HG03469 (cell line): ENCODE results near the gene NOC2L.
"Not testable (repeated sequence)": the region's sequence is repeated elsewhere in the genome, so short reads cannot be mapped to it uniquely, and the experiment has no call there.

Source experiments
- ATAC-seq: cut with Tn5 transposase; IDR thresholded peaks from one replicate; pipeline ENCODE4 v1.9.1; 2021; ENCODE audit warnings: mild to moderate bottlenecking, moderate library complexity, moderate number of reproducible peaks; ENCODE audit not compliant: unreplicated experiment

NOC2L gene

DNA sequence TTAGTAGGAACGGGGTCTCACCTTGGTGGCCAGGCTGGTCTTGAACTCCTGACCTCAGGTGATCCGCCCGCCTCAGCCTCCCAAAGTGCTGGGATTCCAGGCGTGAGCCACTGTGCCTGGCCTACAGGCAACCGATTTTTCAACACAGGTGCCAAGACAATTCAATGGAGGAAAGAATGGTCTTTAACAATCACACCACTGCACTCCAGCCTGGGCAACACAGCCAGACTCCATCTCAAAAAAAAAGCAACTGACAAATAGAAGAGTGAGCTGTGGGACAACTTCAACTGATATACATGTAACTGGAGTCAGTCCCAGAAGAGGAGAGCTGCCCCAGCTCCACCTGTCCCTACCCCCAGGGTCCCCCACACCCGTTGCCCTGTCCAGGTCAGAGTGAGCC is 35.5 kb upstream of the NOC2L start:
- not testable (repeated sequence) for ATAC-seq

DNA sequence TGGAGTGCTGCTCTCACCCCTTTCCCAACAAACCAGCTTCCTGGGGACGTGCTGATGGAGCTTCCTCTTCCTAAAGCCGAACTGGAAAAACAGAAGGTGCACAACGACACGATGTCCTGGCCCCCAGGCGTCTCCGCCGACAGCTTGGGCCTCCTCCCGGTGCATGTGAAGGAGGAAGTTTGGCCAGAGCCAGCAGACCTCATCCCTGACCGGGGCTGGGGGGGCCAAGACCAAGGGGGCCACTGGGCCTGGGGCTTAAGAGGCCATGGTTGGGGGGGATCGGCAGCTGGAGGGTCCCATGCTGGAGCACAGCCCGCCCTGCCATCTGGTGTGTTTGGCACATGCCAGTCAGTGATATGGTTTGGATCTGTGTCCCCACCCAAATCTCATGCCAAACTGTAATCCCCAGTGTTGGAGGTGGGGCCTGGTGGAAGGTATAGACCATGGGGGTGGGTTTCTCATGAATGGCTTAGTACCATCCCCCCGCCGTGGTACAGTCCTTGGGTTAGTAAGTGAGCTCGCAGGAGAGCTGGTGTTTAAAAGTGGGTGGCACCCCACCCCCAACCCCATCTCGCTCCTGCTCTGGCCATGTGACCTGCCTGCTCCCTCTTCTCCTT is 34.4 kb upstream of the NOC2L start:
- ATAC-seq: no peak

DNA sequence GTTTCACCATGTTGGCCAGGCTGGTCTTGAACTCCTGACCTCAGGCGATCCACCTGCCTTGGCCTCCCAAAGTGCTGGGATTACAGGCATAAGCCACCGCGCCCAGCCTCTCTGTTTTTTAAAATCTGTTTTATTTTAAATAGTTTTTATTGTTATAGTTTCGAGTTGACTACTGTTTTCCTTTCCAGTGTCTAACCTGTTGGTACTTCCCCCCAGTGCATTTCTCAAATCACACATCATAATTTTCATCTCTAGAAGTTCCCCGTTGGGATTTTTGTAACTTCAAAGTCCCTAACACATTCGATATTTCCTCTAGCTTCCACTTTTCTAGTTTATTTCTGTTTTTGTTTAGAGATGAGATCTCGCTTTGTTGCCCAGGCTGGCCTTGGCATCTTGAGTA is 33.3 kb upstream of the NOC2L start:
- ATAC-seq: no peak

- no peak for ATAC-seq
Measured at GRCh38 chr1:991895-992294, 32.8 kb upstream of the NOC2L start.

- ATAC-seq: not testable (repeated sequence)
Measured at GRCh38 chr1:991275-991674, 32.2 kb upstream of the NOC2L start.

- ATAC-seq: not testable (repeated sequence)
Measured at GRCh38 chr1:988061-988460, 29.0 kb upstream of the NOC2L start.

GRCh38 chr1:985126-985525 is 26.1 kb upstream of the NOC2L start:
- ATAC-seq: no peak

DNA sequence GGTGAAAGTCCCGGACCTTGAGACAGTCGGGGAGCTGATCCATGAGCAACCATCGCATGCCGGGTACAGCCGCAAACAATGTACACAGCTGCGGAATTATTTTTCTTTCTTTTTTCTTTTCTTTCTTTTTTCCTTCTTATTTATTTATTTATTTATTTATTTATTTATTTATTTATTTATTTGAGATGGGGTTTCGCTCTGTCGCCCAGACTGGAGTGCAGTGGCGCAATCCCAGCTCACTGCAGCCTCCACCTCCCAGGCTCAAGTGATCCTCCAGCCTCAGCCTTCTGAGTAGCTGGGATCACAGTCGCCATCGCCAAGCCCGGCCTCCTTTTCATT is 25.4 kb upstream of the NOC2L start:
- ATAC-seq: no peak

- no peak for ATAC-seq
Measured at GRCh38 chr1:983798-984475, 24.9 kb upstream of the NOC2L start.

DNA sequence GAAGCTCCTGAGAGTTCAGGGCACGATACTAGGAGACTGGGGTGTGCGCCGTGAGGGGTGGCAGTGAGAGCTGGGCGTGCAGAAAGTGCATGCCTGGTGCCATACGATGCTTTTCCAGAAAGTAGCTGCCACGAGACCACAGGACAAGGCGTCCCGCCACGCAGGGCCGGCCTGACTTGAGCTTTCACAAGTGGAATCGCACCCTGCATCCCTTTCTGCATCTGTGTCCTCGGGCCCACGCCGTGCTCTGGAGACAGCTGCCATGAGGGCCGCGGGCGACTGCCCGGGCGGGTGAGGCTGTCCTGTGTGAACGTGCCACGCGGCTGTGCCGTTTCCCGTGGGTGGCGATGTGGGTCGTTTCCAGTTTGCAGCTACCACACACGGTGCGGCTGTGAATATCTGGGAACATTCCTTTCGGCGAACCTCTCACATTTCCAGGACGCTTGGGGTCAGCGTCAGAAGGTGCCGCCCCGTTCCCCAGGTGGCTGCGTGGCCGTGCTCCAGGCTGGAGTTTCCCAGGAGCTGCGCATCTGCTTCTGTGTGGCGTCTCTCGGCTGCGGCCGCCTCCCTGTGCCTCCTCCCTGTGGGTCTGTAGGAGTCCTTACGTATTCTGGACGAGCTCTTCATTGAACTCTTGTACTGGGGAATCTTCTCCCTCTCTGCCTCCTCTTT is 23.8 kb upstream of the NOC2L start:
- no peak for ATAC-seq

DNA sequence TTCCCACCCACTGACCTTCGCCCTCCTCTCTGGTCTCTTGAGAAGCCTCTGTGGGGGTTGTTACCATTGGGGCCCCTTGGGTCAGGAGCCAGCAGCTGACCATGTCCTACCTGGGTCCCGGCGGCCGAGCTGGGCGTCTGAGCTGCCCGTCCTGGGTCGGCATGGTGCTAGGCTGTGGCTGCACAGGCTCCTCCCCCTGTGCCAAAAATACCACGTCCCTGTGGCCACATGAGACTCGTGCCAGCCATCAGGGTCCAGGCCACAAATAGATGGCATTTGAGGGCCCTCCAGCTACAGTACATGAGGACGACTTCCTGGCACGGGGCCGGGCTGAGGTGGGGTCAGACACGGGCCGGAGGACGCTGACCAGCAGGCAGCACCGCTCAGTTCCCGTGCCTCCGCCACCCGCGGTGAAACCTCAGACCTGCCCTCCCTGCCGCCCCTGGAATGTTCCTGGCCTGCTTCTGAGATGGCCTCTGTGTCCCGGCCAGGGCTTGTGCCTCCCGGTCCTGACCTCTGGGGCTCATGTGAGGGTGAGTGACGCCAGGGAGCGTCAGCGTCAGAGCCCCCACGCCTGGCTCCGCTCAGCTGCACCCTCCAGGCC is 23.0 kb upstream of the NOC2L start, which contains the start of gene PERM1:
TSS of gene PERM1 (minus strand) at position 139 of the 604 bp plus-strand sequence. CDS start 1,064 bp downstream, outside the sequence.
- ATAC-seq: no peak

DNA sequence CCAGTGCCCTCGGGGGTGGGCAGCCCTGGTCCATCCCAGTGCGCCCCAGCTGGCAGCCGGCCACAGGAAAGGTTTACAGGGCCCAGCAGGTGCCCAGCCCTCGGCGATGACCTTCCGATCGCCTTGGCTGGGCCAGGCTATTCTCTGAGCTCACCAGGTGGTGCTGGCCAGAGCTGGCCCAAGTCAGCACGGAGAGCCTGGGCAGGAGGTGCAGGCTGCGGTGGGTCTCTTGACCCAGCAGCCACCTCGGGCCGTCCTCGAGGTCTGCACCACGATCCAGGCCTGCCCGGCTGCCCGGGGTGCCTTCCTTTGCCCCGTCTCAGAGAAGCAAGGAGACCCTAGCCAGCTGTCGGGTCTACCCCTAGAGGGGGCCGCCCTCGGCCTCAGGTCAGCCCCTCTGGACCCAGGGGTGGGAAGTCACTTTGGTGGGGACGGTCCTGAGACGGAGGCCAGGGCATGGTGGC is 22.5 kb upstream of the NOC2L start:
- no peak for ATAC-seq

DNA sequence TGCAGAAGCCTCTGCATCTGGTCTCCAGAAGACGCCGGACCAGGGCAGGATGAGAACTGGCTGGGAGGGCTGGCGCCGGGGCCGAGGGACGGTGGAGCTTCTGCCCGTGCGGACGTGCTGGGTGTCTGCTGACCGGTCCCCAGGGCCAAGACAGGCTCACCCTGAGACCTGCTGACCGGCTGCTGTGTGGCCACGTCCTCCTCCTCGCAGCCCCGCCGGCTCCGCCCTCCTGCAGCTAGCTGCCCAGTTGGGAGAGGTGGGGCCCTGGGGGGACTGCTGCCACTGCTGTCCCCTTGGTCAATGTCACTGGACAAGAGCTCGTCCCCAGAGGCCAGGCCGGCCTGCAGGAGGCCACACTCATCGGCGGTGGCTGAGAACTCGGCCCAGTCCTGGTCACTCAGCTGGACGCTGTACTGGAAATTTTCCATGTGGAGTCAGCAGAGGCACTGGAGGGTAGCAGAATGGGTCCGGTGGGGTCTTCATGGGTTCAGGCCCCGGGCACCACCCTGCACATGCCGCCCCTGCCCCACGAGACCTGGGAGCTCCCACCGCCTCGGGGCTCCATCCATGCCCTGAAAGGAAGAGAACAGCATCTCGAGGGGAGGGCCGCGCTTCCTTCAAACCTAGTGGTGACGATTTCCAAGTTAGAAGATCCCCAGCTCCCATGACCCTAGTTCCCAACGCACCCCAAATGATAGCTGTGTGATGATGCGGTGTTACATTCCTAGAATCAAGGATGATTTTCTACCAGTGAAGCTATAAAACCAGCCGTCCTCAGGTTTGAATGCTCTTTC is 21.7 kb upstream of the NOC2L start:
- ATAC-seq: no peak

GRCh38 chr1:980137-980571 is 21.1 kb upstream of the NOC2L start:
- no peak for ATAC-seq

GRCh38 chr1:979744-980072 is 20.7 kb upstream of the NOC2L start:
- no peak for ATAC-seq

DNA sequence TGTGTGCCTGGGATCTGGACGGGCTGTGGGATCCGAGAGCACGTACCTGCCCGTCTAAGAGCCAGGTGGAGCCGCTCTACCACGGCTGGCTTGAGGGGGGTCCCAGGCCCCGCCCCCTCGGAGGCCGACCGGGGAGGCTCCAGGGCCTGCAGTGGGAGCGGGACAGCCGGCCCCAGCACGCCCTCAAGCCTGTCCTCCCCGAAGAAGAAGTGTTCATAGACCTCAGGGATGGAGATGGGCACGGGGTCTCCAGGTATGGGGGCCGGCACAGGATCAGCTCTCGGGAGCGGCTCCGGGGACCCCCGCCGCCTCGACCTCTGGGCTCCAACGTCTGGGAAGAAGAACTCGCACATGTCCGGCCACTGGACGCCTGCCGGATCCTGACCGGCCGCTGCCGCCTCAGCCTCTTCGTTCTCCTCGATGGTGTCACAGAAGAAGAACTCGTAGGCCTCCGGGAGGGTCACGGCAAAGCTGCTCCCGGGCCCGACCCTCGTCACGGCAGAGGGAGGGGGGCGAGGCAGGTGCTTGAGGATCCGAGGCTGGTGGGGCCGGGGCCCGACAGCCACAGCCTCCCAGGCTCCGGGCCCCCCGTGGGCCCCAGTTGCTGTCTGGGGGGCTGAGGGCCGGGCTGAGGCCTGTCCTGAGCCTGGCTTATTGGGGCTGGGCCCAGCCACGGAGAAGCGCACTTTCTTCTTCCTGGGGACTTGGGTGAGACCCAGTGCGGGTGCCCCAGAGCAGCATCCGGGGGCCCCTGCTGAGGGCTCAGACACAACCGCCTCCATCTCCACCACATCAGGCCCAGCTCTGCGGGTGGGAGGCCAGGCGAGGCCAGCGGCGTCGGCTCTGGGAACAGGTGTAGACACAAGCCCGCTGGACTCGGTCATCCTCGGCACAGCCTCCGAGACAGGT is 20.0 kb upstream of the NOC2L start:
- ATAC-seq: no peak

DNA sequence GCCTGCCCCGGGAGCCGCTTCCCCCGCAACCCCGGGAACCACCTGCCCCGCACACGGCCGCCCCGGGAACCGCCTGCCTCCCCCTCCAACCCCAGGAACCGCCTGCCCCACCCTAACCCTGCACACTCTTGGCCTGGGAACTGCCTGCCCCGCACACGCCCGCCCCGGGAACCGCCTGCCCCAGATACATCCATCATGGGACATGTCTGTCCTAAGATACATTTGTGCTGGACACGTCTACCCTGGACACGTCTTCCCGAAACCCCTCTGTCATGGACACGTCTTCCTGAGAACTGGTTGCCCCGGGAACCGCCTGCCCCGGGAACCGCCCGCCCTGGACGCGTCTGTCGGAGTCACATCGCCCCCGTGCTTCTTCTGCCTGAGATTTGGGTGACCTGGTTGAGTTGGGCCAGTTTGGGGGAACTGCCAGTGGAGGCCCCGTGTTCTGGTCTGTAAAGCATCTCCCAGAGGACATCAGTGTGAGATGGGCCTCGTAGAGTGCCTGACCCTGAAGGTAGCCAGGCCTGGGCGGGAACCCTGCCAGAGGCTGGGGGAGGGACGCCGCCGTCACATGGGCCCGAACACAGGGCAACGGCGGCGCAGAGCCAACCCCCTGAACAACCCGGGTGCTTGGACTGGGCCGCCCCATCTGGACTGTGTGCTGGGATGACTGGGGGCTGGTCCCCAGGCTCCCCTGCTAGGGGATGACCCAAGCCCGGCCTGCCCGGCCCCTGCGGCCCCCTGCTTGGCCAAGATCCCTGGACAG is 19.2 kb upstream of the NOC2L start:
- no peak for ATAC-seq

GRCh38 chr1:976791-977190 is 17.7 kb upstream of the NOC2L start:
- not testable (repeated sequence) for ATAC-seq
